HG03175 (cell line): ENCODE data around the gene WDR83.
"Not testable (repeated sequence)": the region's sequence is repeated elsewhere in the genome, so short reads cannot be mapped to it uniquely, and the experiment has no call there.

ENCODE experiments used
- ATAC-seq: cut with Tn5 transposase; IDR thresholded peaks from one replicate; pipeline ENCODE4 v1.9.1; 2021; ENCODE audit warnings: mild to moderate bottlenecking, moderate library complexity; ENCODE audit not compliant: unreplicated experiment

WDR83 gene

DNA sequence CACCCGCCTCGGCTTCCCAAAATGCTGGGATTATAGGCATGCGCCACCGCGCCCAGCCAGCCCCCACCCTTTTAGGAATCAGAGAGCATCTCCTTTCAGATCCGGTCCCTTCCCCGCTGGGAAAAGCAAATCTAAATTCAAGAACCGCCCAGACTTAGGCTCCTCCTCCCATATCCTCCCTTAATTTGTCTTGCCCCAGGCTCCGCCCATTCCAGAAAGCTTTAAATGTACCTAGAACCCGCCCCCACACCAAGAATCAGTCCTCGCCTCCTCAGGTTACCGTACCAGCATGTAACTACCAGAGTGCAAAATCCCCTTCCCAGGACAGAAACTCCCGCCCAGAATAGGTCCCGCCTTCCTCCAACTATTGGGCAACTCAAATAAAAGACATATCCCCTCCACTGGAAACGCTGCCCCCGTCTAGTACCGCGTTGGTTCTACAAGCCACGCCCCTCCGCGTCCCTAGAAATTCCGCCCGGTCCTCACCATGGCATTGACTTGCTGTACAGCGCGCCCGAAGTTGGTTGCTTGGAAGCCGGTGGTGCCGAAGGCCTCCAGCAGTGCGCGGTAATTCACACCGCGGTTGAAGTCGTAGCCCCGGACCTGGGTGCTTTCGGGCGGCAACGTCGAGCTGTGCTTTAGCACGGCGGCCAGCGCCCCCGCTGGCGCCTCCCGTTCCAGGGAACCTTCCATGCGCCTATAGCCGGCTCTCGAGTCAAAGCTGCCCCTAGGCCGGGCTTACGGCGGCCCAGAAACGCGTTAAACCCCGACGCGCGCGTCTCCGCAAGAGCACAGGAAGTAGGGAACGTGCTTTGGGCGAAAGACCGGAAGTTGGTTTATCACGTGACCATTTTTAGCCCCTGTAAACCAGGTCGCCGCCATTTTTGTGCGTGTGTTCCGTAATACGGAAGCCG, 14.7 kb downstream of the WDR83 start, which contains the start of gene DHPS:
Gene DHPS, minus strand, starts transcription at position 807 of the 914 bp plus-strand sequence. Its CDS starts 114 bp downstream, at position 693.
- peak; percentile 75 for ATAC-seq

DNA sequence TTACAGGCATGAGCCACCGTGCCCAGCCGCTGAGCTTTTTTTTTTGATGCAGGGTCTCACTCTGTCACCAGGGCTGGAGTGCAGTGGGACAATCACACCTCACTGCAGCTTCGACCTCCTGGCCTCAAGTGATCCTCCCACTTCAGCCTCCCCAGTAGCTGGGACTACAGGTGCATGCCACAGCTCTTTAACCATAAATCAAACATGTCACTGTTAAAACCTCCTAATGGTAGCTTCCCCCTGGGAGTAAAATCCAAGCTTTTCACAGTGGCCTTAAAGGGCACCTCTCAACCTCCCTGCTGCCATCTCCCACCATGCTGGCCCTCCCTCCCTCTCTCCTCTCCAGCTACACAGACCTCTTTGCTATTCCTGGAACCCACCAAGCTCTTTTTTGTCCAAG, 19.2 kb downstream of the WDR83 start:
- no peak for ATAC-seq

DNA sequence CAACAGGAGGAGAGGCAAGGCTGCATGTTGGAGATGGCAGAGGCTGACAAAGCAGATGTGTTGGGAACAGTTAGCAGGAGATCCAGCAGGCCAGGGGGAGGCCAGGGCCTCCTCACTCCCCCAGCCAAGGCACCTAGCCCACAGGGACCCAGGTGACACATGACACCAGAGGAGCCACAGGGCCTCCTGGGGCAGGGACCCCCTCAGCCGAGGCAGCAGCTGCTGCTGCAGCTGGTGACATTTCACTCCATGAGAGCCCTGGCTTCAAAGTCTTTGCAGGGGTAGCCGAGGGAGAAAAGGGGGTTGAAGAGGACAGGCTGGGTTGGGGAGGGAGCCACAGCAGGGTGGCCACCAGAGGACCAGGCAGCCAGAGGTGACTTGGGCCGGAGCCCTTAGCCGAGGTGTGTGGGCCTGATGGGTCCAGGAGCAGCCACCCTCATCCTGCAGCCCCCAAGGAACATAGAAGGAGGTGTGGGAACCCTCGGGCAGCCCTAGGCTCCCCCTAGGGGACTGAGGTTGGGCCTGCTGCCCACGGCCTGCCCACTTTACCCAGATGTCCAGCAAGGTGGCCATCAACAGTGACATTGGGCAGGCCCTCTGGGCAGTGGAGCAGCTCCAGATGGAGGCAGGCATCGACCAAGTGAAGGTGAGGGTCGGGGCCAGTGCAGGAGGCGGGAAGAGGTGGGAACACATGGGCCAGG, 21.0 kb downstream of the WDR83 start, which contains the start of gene GNG14:
Gene GNG14, plus strand, starts transcription at position 503 of the 701 bp plus-strand sequence. Its CDS starts 51 bp downstream, at position 554.
- no peak for ATAC-seq

DNA sequence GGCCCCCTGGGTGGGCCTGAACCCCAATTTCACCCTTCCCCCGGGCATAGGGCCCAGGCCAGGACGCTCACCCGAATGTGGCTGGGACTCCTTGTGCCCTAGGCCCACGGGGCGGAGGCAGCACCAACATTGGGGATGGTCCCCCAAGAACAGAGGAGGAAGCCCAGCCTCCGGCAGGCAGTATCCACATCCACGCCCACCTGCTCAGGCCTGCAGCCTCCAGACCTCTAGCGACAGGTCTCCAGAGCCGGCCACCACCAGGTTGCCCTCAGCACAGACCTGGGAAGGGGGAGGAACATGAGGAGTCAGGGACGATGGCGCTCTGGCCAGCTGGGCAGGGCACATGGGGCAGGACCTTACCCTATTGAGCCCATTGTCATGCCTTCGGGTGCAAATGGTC, 22.4 kb downstream of the WDR83 start:
- ATAC-seq, result no peak

DNA sequence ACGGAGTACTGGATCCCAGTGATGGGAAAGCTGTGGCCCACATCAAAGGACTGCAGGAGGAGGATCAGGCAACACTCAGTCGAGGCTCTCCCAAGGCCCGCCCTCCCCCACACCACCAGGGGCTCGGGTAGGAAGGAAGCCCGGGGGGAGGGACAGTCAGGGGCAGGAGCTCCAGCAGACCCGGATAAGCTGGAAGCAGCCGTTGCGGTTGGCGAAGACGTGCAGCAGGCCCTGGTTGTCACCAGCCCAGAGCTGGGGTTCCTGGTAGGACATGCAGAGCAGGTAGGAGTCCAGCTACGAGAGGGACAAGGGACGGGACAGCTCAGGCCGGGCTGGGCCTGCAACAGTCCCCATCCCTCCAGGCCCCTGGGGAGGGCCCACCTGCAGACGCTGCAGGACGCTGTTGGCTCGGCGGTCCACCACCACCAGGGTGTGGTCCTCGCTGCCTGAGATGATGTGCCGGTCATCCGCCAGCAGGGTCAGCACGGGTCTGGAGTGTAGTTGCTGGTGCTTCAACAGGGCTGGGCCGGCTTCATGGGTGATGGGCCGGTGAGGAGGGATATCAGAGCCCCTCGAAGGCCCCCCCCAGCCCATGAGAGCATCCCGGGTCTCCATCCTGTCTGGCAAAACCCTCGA, 23.1 kb downstream of the WDR83 start:
- ATAC-seq, result no peak

DNA sequence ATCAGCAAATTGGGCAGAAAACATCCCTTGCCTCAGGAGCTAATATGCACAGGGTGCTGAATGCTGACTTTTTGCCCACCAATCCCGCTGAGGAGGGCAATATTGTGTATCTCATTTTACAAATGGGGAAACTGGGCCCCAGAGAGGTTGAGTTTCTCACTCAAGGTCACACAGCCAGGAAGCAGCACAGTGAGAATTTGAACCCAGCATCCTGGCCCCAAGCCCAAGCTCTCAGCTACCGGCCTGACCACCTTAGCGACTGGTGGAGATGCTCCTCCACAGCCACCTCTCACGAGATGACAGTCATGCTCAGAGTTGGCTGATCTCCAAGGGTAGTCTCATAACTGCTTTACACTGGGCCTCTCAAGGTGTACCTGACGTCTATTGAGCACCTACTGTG, 26.4 kb downstream of the WDR83 start:
- ATAC-seq, result no peak

DNA sequence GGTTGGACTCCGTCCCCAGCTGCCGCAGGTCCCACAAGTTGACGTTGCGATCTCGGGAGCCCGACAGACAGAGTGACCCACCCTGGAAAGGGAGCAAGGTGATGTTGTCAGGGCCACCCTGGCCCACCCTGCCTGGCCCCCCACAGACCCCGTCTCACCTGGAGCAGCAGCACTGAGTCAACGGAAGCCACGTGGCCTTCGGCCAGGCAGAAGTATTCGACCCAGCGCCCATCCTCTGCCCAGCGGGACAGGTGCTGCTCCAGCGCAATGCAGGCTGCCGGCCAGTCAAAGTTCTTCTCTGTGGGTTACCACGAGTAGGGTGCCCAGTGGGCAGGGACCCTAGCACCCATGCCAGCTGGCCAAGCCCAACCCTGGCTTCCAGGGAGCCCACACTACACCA, 28.0 kb downstream of the WDR83 start:
- ATAC-seq, result no peak

DNA sequence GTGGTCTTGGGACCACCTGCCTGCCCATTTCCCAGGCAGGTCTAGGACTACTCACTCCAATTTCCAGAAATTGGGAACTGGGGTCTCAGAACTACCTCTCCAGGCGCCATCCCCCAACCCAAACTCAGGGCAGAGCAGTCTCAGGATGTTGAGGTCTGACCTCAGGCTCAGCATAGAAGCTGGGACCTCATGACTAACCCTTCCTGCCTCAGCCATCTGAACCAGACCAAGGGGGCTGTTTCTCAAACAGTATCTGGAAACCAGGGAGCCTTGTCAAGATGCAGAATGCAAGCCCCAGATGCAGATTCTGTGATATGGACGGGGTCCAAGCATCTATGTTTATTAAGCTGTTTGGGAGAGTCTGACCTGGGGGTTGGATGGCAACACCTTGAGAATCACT, 28.5 kb downstream of the WDR83 start:
- ATAC-seq, result no peak

DNA sequence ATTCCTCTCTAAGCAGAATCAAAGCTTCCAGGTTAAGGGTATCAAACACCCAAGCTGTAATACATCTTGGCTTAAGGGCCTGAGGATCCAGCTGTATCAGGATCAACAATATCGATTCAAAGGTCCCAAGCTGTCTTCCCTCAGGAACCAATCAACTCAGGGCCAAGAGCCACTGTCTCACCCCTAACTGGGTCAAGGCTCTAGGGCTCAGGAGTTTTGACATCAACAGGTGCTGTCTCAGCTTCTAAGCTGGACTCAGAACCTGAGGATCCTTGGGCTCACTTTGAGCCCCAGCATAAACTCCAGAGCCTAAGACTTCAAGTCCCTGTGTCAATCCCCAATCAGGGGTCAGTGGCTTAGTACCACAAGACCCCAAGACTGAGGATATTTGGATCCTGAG, 28.9 kb downstream of the WDR83 start:
- peak; percentile 4 for ATAC-seq

DNA sequence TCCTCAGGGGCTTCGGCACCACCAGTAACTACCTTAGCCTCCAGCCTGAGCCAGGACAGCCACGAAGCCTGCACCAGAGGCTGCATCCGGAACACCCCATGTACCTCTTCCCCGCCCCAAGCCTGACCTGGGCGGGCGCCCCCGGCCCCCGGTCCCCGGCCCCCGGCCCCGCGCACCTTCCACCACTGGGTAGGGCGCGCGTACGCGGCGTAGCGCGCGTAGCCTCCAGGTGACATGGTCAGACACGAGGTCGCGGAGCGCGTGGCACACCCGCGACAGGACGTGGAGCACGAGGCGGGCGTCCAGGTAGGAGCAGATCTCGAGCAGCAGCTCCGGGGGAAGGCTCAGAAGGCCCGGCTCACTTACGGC, 29.4 kb downstream of the WDR83 start:
- ATAC-seq, result peak; percentile 20

DNA sequence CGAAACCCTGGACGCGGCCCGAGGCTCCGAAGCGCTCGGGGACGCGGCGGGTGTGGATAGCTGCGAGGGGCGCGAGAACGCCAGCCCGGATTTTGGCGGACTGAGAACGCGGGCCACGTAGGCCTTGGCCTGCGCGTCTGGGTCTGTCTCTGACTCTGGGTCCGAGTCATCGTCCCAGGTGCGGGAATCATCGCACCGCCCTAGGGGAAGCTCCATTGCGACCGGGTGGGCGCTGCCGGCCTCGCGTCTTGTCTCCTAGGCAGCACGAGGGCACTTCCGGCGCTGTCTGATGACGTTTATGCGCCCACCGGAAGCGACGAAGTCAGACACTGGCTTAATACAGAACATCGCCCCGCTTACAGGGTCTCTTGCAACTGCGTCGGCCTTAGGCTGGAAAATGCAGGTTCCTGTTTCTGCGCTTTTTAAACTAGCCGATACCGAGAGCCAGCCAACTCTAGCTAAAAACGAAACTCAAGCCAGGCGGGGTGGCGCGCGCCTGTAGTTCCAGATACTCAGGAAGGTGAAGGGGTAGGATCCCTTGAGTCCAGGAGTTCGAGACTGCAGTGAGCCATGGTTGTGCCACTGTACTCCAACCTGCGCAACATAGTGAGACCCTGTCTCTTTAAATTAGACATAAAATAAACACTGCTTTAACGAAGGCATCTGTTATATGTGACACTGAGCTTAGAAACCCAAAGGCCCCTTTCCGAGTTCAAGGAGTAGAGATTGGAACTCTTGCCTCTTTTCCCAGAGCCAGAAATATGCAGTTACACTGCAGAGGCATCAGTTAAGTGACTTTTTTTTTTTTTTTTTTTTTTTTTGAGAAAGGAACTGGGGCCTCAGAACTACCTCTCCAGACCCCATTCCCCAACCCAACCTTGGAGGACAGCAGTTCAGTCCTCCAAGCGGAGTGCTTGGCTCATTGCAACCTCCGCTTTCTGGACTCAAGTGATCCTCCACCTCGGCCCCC, 30.0 kb downstream of the WDR83 start, which contains the start of gene FBXW9:
Gene FBXW9, minus strand, starts transcription at position 266 of the 970 bp plus-strand sequence. Its CDS starts 50 bp downstream, at position 216.
- ATAC-seq, result peak; percentile 76

DNA sequence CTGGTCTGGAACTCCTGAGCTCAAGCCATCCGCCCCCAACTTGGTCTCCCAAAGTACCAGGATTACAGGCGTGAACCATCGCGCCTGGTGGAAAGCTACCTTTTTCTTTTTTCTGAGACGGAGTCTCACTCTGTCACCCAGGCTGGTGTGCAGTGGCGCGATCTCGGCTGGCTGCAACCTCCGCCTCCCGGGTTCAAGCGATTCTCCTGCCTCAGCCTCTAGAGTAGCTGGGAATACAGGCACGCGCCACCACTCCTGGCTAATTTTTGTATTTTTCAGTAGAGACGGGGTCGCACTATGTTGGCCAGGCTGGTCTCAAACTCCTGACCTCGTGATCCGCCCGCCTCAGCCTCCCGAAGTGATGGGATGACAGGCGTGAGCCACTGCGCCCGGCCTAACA, 30.8 kb downstream of the WDR83 start:
- not testable (repeated sequence) for ATAC-seq

DNA sequence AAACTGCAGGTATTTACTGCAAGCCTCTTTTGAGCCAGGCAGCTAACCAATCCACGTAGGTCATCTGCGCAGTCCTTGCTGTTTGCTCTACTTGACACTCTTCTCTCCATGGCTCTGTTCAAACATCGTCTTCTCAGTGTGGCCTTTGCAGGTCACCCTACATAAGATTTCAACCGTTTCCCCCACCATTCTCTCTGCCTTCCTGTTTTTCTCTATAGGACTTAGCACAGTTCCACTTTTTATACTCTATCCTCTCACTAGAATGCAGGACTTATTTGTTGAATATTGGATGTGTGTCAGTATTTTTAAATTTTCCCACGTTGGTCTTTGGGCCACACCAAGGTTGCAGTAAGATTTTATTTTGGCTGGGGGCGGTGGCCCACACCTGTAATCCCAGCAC, 31.5 kb downstream of the WDR83 start:
- ATAC-seq, result no peak

DNA sequence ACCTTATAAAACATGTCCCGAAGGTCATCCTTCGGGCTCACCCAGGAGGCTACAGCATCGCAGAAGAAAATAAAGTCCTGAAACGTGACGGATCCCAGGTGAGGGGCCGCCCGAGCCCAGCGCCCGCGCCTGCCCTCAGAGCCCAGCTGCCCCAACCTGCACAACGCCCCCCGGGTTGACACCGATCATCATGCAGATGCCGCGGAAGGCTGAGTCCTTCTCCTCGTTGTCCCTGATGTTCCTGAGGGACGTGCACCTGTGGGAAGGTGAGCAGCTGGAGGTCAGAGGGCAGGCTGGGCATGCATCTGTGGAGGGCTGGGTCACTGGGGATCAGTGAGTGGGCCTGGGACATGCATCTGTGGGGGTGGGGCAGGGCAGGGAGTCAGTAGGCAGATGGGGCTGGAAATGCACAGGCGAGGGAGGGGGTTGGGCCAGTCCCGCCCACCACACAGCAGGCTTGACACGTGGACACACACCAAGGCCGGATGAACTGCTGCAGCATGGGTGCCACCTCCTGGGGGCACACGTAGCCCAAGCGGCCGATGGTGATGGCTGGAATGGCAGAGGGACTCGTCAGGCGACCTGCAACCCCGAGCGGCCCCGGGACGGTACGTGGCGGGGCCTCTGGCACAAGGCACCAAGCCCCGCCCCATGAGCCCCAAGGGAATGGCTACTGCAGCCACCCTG, 35.1 kb downstream of the WDR83 start:
- ATAC-seq, result no peak

DNA sequence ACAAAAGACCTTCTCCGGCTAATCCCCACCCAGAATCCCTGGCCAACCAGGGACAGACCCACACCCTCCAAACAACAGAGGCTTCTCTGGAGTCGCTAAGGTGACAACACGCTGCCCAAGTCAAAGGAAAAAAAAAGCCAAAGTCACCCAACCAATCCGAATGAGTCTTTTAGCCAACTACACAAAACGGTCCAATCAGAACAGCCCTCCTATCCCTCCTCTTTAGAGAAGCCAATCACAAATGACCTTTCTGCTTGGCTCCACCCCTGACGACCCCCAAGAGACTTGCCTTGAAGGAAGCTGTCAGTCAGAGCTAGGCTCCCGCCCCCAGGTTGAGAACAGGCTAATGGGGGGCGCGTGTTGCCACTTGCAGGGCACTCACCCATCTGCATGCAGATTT, 36.4 kb downstream of the WDR83 start:
- no peak for ATAC-seq

DNA sequence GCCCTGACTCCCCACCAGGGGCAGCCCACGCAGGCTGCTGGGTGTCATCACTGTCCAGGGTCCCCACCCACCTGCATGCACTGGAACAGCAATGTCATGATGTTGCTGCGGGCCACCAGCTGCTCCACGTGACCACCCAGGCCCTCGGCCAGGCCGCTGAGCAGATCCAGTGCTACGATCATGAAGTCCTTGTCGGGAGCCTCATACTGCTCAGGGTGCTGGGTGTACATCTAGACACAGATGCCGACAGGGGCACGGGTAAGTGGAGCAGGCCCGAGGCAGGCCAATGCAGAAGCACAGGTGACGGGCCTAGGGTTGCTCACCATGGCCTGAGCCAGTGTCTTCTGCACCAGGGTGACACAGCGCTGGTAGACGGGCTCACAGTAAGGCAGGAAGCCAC, 38.6 kb downstream of the WDR83 start:
- ATAC-seq, result no peak

DNA sequence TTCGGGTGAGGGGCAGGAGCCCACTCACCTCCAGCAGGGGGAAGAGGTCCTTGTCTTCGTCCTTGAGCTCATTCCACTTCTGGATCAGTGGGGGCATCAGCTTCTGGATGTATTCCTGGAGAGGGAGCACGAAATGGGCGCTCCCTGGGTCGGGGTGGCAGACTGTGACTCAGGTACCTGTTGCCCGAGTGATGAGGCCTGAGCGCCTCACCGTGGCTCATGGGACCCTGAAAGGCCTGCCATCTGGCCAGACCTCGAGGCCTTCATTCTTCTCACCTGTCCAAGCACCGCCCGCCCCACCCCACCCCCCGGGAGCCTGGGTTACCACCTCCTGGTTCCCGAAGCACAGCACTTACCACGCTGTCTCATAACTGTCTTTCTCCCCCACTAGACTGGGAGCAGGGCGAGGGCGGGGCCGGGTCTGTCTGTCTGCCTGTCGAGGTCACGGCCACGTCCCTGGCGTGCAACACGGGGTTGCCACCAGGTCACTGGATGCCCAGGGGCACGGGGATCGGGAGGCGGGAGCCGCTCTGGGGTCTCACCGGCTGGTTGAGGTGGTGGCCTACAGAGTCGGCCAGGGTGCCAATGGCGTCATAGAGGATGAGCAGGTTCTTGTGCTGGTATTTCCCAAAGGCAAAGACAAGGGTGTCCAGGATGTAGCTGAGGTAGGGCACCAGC, 39.2 kb downstream of the WDR83 start:
- ATAC-seq, result no peak

DNA sequence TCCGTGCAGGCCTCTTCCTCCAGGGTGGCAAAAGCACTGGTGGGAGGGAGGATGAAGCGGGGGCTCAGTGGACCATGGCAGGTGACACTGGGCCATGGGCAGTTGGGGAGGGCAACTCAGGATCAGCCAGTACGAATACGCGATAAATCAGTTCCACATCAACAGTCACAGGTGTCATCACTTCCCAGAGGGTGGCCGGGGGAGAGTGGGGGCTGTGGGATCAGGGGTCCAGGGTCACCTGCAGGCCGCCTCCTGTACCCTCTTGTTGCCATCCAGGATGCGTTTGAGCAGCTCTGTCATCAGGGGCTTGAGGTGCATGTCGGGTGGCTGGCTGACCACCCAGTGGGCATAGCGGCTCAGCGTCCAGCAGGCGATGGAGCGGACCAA, 39.7 kb downstream of the WDR83 start:
- ATAC-seq, result no peak

DNA sequence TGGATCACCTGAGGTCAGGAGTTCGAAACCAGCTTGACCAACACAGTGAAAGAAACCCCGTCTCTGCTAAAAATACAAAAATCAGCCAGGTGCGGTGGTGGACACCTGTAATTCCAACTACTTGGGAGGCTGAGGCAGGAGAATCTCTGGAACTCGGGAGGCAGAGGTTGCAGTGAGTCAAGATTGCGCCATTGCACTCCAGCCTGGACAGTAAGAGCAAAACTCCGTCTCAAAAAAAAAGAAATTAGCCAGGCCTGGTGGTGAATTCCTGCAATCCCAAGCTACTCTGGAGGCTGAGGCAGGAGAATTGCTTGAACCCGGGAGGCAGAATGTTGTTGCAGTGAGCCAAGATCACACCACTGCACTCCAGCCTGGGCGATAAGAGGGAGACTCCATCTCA, 42.0 kb downstream of the WDR83 start:
- no peak for ATAC-seq
